Activated T-cell treated with anti-CD3 and anti-CD28 coated beads, Interleukin-2, amount 50 U/mL, for 72 hours (primary cell): ENCODE measurements around the gene PRKCH. TPM values are rescaled to one million over a fixed set of nuclear protein-coding genes. Genes with fewer than 3 reads are reported as not detected.

Experiments used
- ATAC-seq, 2 donors: fragments of 150-1000 bp; cut with Tn5 transposase; replicated peaks in 1 of 2; 2 replicates each; pipeline ENCODE4 v1.10.0; 2021; ENCODE audit warnings: moderate library complexity in 2 of 2, mild to moderate bottlenecking in 1 of 2
- DNase-seq, 2 donors: peaks; one replicate each; pipeline ENCODE4 v3.0.0; 2021 to 2022; ENCODE audit warnings: mixed read lengths in 1 of 2
- H3K27ac Mint-ChIP-seq: one replicate; pipeline ENCODE4 v1.8.0; 2022; ENCODE audit warnings: mild to moderate bottlenecking, moderate library complexity, mixed read lengths
- H3K27me3 Mint-ChIP-seq: one replicate; pipeline ENCODE4 v1.8.0; 2022; ENCODE audit warnings: low read depth, mixed read lengths
- H3K36me3 Mint-ChIP-seq, 2 donors: one replicate each; pipeline ENCODE4 v1.8.0; 2022; ENCODE audit warnings: mixed read lengths in 2 of 2, mild to moderate bottlenecking in 1 of 2; ENCODE audit not compliant: insufficient read depth in 2 of 2
- H3K4me1 Mint-ChIP-seq: one replicate; pipeline ENCODE4 v1.8.0; 2022; ENCODE audit warnings: low read depth, mixed read lengths
- H3K4me3 Mint-ChIP-seq, 2 donors: one replicate each; pipeline ENCODE4 v1.8.0; 2022; ENCODE audit warnings: mild to moderate bottlenecking in 2 of 2, mixed read lengths in 2 of 2, moderate library complexity in 2 of 2
- H3K9me3 Mint-ChIP-seq, 2 donors: one replicate each; pipeline ENCODE4 v1.8.0; 2022; ENCODE audit warnings: mixed read lengths in 2 of 2
- total RNA-seq, 2 donors: library from RNA; stranded (reverse); gene quantifications; one replicate each; pipeline ENCODE4 v1.2.3, GENCODE V29; 2022

The PRKCH gene
- total RNA-seq, 2 donors from 2014 or later = 127 to 143 TPM

DNA sequence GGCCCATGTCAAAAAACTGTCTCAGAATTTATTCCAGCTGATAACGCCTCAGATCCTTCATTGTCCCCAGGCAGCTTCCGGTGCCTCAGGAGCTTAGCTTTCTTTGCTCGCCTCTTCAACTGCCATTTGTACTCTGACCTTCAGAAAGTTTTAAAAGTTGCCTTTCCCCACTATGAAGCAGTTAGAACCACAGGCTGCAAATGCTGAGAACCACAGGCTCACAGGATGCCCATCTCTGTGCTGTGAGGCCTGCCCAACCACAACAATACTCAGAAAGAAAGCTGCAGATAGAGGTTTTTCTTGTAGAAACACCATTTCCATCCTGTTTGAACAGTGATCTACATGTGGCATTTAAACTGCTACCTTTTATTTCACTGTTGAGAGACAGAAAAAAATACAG, 131.1 kb downstream of the PRKCH start:
- peaks cover 25 to 66% of the 10 kb centered on the region in 2 donors for H3K36me3 Mint-ChIP-seq
- H3K27ac Mint-ChIP-seq = peak overlapping the region; percentile 90
- peaks cover 100% of the 10 kb centered on the region for H3K4me1 Mint-ChIP-seq
- DNase-seq (peak; percentile 71 to 77), ATAC-seq (peak; percentile 93 to 95)
- H3K27me3 Mint-ChIP-seq = no peaks in the 10 kb centered on the region
- peak overlapping the region; percentile 73 to 82 for H3K4me3 Mint-ChIP-seq
- H3K9me3 Mint-ChIP-seq = no peaks in the 10 kb centered on the region

DNA sequence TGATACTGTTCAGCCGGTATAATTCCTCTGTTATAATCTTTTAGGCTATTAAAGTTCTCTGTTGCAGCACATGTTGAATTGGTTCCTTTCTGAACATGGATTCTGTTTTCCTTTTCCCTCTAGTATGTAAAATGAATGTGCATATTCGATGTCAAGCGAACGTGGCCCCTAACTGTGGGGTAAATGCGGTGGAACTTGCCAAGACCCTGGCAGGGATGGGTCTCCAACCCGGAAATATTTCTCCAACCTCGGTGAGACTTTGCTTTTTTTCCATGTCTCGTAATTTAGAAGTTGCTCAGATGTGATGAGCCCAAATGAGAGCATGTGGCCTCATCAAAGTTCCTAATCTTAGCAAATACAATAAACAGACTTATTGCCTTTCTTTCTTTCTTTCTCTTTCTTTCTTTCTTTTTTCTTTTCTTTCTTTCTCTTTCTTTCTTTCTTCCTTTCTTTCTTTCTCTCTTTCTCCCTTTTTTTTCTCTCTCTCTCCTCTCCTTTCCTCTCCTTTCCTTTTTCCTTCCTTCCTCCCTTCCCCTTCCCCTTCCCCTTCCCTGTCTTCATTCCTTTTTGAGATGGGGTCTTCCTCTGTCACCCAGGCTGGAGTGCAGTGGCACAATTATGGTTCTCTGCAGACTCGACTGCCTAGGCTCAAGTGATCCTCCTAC, 131.9 kb downstream of the PRKCH start:
- DNase-seq = no peak
- Mint-ChIP-seq H3K27me3 (no peaks in the 10 kb centered on the region), H3K36me3 (peaks cover 30 to 70% of the 10 kb centered on the region in 2 donors), H3K27ac (peak overlapping the region; percentile 90), H3K4me3 (peak overlapping the region; percentile 73 to 82), H3K9me3 (no peaks in the 10 kb centered on the region), H3K4me1 (peaks cover 98% of the 10 kb centered on the region)
- ATAC-seq = no peak

DNA sequence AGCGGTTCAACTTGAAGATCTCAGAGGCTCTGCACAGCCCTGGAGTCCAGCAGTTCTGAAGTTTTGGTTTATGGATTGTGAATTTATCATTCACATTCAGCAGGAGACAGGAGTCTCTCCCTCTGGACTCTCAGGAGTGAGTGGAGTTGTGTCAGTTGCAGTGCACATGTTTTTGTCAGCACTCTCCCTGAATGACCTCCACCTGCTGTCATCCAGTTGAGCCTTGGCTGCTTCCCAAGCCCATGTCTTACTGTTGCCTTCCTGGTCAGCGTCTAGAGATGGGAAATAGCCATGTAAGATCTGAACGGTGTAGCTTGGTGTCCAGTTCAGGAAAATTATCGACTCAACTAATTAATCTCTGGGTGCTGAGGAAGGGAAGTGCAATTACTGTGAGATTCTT, 133.2 kb downstream of the PRKCH start:
- Mint-ChIP-seq H3K36me3 (peaks cover 41 to 78% of the 10 kb centered on the region in 2 donors), H3K4me3 (peak overlapping the region; percentile 73 to 82), H3K4me1 (peaks cover 93% of the 10 kb centered on the region), H3K27me3 (no peaks in the 10 kb centered on the region), H3K9me3 (no peaks in the 10 kb centered on the region), H3K27ac (peak overlapping the region; percentile 90)
- no peak for ATAC-seq
- no peak for DNase-seq

DNA sequence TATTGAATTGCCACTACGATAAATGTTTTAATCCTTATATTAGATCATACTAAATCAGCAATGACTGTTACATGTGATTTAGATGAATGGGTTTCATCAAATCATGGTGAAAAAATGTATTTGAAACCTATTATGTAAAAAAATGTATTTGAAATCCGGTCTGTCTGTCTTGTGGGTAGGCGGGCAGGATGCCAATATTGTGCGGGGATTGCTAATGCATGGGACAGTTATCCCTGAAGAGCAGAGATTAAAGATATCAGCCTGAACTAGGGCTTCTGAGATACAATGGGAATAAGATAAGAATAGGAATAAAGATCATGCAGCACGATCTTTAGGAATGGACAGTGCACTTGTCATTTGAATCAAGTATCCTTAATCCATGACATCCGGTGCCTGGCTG, 134.0 kb downstream of the PRKCH start:
- H3K27me3 Mint-ChIP-seq = no peaks in the 10 kb centered on the region
- ATAC-seq (no peak), DNase-seq (no peak)
- H3K4me1 Mint-ChIP-seq = peaks cover 85% of the 10 kb centered on the region
- H3K36me3 Mint-ChIP-seq = peaks cover 39 to 75% of the 10 kb centered on the region in 2 donors
- H3K4me3 Mint-ChIP-seq = peak overlapping the region; percentile 36 to 55
- H3K27ac Mint-ChIP-seq = peak overlapping the region; percentile 76
- H3K9me3 Mint-ChIP-seq = peaks cover 2% of the 10 kb centered on the region in 2 donors

DNA sequence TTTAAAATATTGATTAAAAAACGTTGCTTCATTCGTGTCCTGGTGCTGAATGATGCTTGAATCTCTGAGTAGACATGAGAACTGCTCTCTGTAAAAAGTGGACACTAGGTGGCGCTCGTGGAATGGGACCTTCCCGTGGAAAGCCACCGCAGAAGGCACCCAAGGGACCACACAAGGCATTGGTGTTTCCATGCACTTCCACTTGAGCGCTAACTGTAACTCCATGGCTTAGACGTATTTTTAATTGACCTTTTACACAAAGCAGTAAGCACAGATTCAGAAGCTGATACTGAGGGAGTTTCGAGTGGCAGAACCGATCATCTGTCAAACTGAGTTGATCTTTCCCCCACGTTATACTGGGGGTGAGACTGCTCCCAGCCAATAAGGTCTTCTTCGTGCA, 135.3 kb downstream of the PRKCH start:
- DNase-seq (peak; percentile 83 to 85), ATAC-seq (no peak)
- no peaks in the 10 kb centered on the region for H3K27me3 Mint-ChIP-seq
- no peak overlapping the region for H3K4me3 Mint-ChIP-seq
- H3K27ac Mint-ChIP-seq = no peak overlapping the region
- H3K9me3 Mint-ChIP-seq = peaks cover 2% of the 10 kb centered on the region in 2 donors
- peaks cover 35 to 69% of the 10 kb centered on the region in 2 donors for H3K36me3 Mint-ChIP-seq
- H3K4me1 Mint-ChIP-seq = peaks cover 85% of the 10 kb centered on the region

DNA sequence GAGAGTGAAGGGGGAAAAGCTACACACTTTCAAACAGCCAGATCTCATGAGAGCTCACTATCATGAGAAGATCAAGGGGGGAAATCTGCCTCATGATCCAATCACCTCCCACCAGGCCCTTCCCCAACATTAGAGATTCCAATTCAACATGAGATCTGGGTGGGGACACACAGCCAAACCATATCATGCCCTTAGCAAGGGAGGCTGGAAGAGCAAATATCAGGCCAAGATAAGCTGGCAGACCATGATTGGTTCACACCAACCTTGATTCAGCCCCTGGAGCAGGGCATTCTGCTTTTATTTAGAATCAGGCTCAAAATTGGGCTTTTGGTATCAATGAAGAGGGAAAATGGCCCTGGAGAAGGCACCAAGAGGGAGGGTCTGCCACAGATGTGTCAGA, 137.4 kb downstream of the PRKCH start:
- peaks cover 2% of the 10 kb centered on the region in 2 donors for H3K9me3 Mint-ChIP-seq
- no peaks in the 10 kb centered on the region for H3K27me3 Mint-ChIP-seq
- no peak overlapping the region for H3K4me3 Mint-ChIP-seq
- peak overlapping the region; percentile 26 for H3K27ac Mint-ChIP-seq
- peaks cover 79% of the 10 kb centered on the region for H3K4me1 Mint-ChIP-seq
- no peak for ATAC-seq
- no peak for DNase-seq
- H3K36me3 Mint-ChIP-seq = peaks cover 37 to 63% of the 10 kb centered on the region in 2 donors

DNA sequence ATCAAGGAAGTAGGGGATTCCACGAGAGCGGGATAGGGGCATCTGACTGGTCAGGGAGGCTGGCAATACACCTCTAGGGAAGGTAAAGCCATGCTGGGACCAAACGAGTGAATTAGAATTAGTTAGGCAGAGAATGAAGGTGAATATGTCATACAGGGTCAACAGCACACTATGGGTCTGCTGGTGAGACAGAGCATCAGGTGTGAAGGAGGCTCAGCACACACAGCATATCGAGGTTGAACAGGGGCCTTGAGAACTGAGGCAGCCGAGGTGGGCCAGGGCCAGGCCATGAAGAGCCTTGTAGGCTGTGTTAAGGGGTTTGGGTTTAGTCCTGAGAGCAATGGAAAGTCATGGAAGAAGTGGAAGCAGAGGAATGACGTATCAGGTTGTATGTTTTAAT, 137.8 kb downstream of the PRKCH start:
- peaks cover 2% of the 10 kb centered on the region in 2 donors for H3K9me3 Mint-ChIP-seq
- no peaks in the 10 kb centered on the region for H3K27me3 Mint-ChIP-seq
- DNase-seq (no peak), ATAC-seq (no peak)
- peak overlapping the region; percentile 26 for H3K27ac Mint-ChIP-seq
- H3K36me3 Mint-ChIP-seq = peaks cover 38 to 63% of the 10 kb centered on the region in 2 donors
- H3K4me3 Mint-ChIP-seq = no peak overlapping the region
- H3K4me1 Mint-ChIP-seq = peaks cover 74% of the 10 kb centered on the region

DNA sequence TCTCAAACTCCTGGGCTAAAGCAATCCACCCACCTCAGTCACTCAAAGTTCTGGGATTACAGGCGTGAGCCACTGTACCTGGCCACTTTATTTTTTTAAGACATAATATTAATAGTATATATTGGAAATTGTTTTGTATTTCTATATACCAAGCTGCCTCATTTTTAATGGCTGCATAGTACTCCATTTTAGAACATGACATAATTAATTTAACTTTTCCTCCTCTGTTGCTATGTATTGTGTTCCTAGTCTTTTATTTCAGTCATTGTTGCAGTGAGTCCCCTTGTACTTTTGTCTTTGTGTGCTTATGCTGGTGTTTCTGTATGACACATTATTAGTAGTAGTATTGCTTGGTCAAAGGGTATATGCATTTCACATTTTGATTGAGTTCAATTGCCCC, 138.7 kb downstream of the PRKCH start:
- Mint-ChIP-seq H3K36me3 (peaks cover 42 to 65% of the 10 kb centered on the region in 2 donors), H3K4me3 (no peak overlapping the region), H3K4me1 (peaks cover 68% of the 10 kb centered on the region), H3K9me3 (peaks cover 5% of the 10 kb centered on the region in 2 donors), H3K27me3 (no peaks in the 10 kb centered on the region), H3K27ac (peak overlapping the region; percentile 7)
- ATAC-seq (no peak), DNase-seq (no peak)

DNA sequence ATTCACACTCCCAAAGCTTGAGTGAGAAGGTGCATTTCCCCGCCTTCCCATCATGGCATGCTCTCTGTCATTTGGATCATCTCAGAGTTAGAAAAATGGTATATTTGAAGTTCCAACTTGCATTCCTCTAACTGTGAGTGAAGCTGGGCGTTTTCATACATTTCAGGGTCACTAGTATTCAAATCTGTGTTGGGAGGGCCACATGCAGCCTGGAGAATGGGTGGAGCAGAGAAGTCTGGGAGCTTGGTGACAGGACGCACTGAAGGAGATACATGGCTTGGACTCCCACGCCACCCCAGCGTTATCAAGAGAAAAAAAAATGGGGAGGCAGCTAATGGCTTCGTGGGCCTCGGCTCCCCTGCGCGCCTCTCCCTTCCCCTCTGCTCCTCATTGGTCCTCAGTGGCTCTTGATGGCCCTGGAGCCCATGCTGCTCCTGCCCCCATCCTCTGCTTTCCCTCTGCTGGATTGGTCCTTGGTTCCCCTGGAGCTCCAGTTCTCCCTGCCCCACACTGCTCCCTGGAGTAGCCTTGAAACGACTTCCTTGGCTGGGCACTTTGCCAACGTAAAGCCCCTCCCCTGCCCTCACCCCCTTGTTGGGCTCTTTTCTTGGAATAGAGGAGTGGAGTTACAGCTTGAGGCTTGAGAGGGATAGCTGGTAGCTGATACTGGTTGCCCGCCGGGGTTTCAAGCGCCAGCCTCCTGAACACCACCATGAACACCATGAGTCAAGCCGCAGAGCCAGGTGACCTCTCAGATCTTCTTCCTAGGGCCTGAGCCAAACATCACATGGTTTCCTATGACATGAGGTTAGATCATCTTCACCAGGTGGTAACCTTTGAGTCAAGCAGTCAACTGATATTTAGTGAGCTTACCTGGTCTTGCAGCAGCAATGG, 139.6 kb downstream of the PRKCH start:
- ATAC-seq (peak; percentile 90 to 91), DNase-seq (peak; percentile 61 to 72)
- Mint-ChIP-seq H3K27me3 (no peaks in the 10 kb centered on the region), H3K4me3 (peak overlapping the region; percentile 49 to 71), H3K27ac (peak overlapping the region; percentile 95), H3K4me1 (peaks cover 68% of the 10 kb centered on the region), H3K9me3 (peaks cover 5 to 7% of the 10 kb centered on the region in 2 donors), H3K36me3 (peaks cover 45 to 62% of the 10 kb centered on the region in 2 donors)

DNA sequence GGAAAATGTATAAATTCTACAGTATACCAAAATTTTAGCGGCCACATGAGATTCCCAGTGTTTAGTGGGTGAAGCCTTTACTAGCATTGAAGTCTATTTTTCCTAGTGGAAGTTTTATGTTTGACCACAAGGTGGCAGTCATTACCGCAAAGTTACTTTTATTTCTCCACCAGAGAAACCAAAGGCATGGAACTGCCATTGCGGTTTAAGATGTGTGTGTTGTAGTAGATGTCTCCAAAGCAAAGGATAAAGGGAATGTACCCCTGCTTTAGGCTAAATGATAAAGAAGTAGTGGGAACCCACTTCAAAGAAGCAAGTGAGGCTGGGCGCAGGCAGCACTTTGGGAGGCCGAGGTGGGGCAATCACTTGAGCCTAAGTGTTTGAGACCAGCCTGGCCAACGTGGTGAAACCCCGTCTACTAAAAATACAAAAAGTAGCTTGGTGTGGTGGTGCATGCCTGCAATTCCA, 140.5 kb downstream of the PRKCH start:
- H3K4me3 Mint-ChIP-seq = peak overlapping the region; percentile 52 to 71
- peak overlapping the region; percentile 95 for H3K27ac Mint-ChIP-seq
- peaks cover 45 to 55% of the 10 kb centered on the region in 2 donors for H3K36me3 Mint-ChIP-seq
- no peaks in the 10 kb centered on the region for H3K27me3 Mint-ChIP-seq
- peaks cover 68% of the 10 kb centered on the region for H3K4me1 Mint-ChIP-seq
- ATAC-seq = peak; percentile 42 to 43
- DNase-seq = peak; percentile 33 to 58
- peaks cover 5 to 7% of the 10 kb centered on the region in 2 donors for H3K9me3 Mint-ChIP-seq

DNA sequence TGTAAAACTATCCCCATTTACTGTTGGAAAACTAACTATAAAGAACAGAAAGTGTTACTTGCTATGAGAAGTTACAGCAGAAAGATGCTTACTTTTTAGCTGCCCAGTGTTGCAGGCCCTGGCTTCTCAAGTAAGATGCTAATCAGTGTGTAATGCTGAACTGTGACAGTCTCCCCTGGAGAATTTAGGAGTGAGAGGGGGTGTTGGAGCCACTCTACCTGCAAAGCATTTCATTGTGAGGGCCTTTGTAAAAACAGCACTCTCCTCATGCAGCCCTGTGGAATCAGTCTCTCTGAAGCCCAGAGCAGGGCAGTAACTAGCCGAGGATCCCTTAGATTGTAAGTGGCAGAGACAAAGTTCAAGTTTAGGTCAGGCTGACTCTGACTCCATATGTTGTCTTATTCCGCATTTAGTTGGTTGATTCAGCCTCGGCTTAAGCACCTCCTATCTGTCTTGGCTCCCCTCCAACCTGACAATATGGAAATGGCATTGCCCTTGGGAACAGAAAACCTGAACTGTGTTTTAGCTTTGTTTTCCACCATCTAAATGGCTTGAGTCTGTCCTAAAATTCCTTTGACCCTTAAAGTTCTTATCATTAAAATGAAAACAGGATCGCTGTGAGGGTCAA, 141.3 kb downstream of the PRKCH start:
- peaks cover 5 to 7% of the 10 kb centered on the region in 2 donors for H3K9me3 Mint-ChIP-seq
- H3K4me1 Mint-ChIP-seq = peaks cover 66% of the 10 kb centered on the region
- no peak for DNase-seq
- H3K4me3 Mint-ChIP-seq = no peak overlapping the region
- ATAC-seq = no peak
- H3K27ac Mint-ChIP-seq = no peak overlapping the region
- H3K36me3 Mint-ChIP-seq = peaks cover 39 to 48% of the 10 kb centered on the region in 2 donors
- no peaks in the 10 kb centered on the region for H3K27me3 Mint-ChIP-seq

DNA sequence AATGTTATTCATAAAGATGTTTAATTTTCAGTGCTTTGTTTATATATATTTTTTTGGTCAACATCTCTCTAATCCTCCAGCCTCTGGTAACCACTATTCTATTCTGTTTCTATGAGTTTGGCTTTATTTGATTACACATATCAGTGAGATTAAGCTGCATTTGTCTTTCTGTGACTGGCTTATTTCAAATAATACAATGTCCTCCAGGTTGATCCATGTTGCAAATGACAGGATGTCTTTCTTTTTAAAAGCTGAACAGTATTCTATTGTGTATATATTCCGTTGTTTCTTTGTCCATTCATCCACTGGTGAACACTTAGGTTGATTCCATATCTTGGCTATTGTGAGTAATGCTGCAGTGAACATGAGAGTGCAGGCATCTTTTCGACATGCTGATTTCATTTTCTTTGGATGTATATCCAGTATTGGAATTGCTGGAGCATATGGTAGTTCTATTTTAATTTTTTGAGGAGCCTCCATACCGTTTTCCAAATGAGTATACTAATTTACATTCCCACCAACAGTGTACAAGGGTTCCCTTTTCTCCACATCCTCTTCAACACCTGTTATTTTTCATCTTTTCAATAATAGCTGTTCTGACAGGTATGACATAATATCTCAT, 142.4 kb downstream of the PRKCH start:
- ATAC-seq (no peak), DNase-seq (no peak)
- peak overlapping the region; percentile 74 for H3K27ac Mint-ChIP-seq
- peaks cover 68% of the 10 kb centered on the region for H3K4me1 Mint-ChIP-seq
- H3K4me3 Mint-ChIP-seq = no peak overlapping the region
- H3K27me3 Mint-ChIP-seq = no peaks in the 10 kb centered on the region
- H3K9me3 Mint-ChIP-seq = peaks cover 5 to 7% of the 10 kb centered on the region in 2 donors
- H3K36me3 Mint-ChIP-seq = peaks cover 31 to 40% of the 10 kb centered on the region in 2 donors
